Subcutaneous adipose tissue (tissue), 4 donors: ENCODE measurements around the gene LDLRAD3. TPM values are rescaled to one million over a fixed set of nuclear protein-coding genes. Genes with fewer than 3 reads are reported as not detected.

Experiments used
- CTCF ChIP-seq: fragments of 450-650 bp; IDR thresholded peaks from one replicate; pipeline ENCODE4 v1.5.1; 2016; ENCODE audit warnings: low read depth, mild to moderate bottlenecking, control low read depth, antibody characterized with exemption, moderate library complexity
- total RNA-seq, 4 donors: library from RNA; depleted of rRNA; stranded (reverse); fragments of >200 nt; gene quantifications; one replicate each; pipeline ENCODE4 v1.1.0, GENCODE V29; 2016

Gene LDLRAD3
- total RNA-seq, 4 donors from 2014 or later = 22.8 to 39.6 (median 29.4) TPM

DNA sequence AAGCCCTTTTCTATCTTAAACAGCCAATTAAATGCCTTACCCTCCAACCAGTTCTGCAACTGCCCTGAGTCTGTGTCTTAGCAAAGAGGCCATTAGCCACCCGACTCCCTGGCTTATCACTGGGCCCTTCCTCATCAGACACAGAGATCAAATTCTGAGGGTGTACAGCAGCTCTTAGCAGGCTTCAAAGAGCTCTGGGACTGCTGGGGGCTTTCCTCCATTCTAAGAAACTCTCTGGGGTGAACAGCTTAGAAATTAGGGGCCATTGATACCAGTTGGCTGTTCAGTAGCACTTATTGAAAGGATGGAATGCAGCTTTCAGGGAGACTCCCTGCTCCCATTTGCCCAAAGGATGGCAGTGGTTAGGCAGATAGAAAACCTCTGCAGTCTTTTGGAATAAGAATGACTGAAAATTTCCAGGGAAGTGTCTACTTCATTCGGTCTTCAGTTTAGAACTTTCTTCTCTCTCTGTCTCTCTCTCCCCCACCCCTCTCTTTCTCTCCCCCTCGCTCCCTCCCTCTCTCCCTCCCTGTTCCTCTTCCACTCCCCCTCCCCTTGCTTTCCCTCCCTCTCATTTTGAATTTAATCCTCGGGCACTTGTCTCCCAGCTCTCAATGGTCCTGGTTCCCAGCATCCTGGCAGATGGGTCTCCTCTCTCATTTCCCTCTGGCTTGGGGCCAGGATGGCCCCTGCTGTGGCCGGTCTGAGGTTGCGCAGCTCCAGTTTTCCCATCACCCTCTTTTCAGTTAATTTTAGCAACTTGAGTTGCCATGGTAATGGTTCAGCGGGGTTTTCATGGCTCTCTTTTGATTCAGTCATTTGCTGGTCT lies 268.9 kb downstream of the LDLRAD3 start:
- no peak for TF ChIP-seq CTCF

DNA sequence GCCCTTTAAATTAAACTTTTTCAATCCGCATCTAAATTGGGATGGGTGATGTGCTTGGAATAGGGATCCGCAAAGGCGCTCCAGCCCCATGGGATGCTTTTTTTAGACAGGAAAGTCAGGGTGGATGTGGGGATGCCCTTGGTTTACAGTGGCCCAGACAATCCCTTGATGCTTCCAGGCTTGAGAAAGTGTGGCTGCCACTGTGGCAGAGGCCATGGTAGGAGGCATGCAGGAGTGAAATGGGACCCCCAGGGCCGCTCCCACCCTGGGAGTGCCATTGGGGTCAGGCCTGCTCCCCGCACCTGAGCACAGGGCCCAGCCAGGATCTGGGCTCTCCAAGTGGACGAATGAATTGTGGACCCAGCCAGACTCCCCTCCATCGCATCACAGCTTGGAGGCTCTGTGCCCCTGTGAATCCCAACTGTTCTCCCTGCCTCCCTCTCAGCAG lies 269.6 kb downstream of the LDLRAD3 start:
- TF ChIP-seq CTCF = no peak

DNA sequence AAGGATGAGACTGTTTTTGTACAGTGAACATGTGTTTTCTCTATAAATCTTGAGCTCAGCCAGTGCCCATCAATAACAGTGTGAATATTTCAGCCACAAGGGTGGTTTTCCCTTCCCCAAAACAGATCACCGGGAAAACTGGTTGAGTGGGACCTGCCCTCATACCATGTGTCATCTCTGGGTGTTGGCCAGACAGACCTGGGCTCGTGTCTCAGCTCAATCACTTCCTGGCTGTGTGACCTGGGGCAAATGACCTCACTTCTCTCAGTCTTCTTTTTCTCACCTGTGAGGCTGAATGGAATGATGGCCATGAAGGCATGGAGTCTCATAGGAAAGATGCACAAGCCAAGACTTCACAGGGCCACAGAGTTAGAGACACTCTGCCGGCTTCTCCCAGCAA lies 270.6 kb downstream of the LDLRAD3 start:
- no peak for TF ChIP-seq CTCF

GRCh38 chr11:36214976-36215692 lies 271.3 kb downstream of the LDLRAD3 start:
- no peak for TF ChIP-seq CTCF

DNA sequence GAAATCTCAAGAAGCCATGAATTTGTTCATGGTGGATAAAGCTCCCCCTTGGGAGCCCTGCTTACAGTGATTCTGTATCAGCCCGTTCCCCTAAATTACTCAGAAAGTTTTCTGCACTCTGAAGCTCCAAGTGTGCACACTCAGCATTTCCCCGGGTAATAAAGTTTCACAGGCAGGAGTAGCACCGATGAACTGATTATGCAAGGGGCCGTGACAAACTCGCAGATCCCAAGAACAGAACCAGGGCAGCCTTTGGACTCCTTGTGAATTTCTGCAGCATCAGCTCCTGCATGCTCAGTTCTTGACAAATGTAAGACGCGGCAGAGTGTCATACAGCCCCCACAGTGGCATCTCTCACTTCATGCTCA lies 271.8 kb downstream of the LDLRAD3 start:
- no peak for TF ChIP-seq CTCF

GRCh38 chr11:36216061-36216615 lies 272.3 kb downstream of the LDLRAD3 start:
- TF ChIP-seq CTCF = no peak

- TF ChIP-seq CTCF = no peak
Observed at GRCh38 chr11:36218283-36218921, 274.5 kb downstream of the LDLRAD3 start.
